ENCODE results near the gene SLC9A3.

Gene SLC9A3

DNA sequence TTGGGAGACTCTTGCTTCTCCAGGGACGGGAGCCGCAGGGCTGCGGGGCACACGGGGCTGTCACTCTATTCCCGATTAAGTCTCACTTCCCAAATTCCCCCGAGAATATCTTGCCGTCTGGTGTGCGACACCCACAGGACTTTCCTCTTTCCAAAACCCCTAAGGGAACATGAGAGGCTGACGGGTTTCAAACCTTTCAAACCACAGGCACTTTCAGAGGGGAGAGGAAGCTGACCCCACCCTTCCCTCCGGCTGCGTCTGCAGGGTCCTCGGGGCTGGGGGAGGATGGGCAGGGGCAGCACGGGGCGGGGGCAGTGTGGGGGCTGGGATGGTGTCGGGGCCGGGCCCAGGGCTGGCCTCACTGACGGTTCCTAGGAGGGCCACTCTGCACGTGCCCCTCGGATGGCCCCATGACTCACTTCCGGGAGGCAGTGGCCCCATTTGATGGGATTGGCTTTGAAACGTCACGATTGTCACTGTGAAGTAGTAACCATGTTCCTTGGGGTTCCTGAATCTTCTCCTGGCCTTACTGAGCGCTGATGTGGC, 38.2 kb downstream of the SLC9A3 start:
- TF ChIP-seq CTCF (IDR thresholded peaks at IDR 0.05; ENCODE audit: extremely low read depth, insufficient read depth, missing control alignments), result no peak
- in situ Hi-C loops (cut with MboI; ENCODE audit: low pct_unique_long_range_greater_than_20kb, low sequenced_read_pairs, unreplicated experiment), result no loop called here
- no peak for DNase-seq (ENCODE audit: low spot score)

- in situ Hi-C loops (cut with MboI; ENCODE audit: low pct_unique_long_range_greater_than_20kb, low sequenced_read_pairs, unreplicated experiment), result no loop called here
- no peak for DNase-seq (ENCODE audit: low spot score)
- no peak for TF ChIP-seq CTCF (IDR thresholded peaks at IDR 0.05; ENCODE audit: extremely low read depth, insufficient read depth, missing control alignments)
These were observed 38.9 kb downstream of the SLC9A3 start for GRCh38 chr5:485113-485945.

DNA sequence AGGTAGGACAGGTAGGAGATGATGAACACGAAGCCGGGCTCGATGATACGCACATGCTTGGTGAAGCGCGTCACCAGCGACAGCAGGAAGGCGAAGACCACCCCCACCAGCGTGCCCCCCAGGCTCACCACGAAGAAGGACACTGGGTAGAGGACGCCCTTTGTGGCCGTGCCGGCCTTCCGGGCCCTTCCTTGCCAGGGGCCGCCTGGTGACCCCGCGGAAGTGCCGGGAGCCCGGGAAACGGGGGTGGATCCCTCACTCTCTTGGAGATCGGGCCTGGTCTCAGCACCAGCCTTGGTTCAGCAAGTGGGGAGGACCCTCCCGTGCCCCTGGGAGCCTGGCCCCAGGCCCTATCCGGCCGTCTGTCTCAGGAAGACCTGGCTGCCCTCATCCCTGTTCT, 39.7 kb downstream of the SLC9A3 start:
- DNase-seq (ENCODE audit: low spot score), result no peak
- TF ChIP-seq CTCF (IDR thresholded peaks at IDR 0.05; ENCODE audit: extremely low read depth, insufficient read depth, missing control alignments), result no peak
- in situ Hi-C loops (cut with MboI; ENCODE audit: low pct_unique_long_range_greater_than_20kb, low sequenced_read_pairs, unreplicated experiment), result no loop called here

DNA sequence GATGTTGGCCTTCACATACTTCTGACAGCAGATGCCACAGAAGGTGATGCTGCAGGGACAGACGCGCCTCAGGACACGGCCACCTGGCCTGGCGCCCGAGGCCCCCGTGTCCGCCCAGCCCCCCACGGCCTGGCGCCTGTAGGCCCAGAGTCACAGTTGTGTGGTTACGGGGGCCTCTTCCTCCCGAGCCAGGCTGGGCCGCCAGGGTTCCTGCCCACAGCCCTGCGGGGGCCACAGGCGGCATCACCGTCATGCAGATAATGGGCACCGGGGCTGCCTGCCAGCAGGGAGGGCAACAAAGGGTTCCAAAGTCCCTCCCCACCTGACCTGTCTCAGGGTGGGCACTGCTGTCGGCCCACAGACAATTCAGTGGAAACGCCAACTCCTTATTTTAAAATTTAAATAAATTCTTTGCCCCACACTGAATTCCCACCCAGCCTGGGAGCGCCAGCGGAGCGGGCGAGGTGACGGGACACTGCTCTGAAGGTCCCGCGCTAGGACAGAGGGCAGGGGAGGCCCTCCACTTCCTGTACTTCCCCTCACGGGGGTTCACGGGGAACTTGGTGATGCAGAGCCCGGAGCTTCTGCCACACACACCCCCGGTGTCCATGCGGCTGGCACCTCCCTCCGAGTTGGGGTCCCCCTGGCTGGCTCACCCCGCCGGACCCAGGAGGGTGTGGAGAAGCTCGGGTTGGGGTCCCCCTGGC, 40.7 kb downstream of the SLC9A3 start:
- no peak for TF ChIP-seq CTCF (IDR thresholded peaks at IDR 0.05; ENCODE audit: extremely low read depth, insufficient read depth, missing control alignments)
- no peak for DNase-seq (ENCODE audit: low spot score)
- in situ Hi-C loops (cut with MboI; ENCODE audit: low pct_unique_long_range_greater_than_20kb, low sequenced_read_pairs, unreplicated experiment), result no loop called here

GRCh38 chr5:483011-483410, 41.2 kb downstream of the SLC9A3 start:
- in situ Hi-C loops (cut with MboI; ENCODE audit: low pct_unique_long_range_greater_than_20kb, low sequenced_read_pairs, unreplicated experiment), result no loop called here
- TF ChIP-seq CTCF (IDR thresholded peaks at IDR 0.05; ENCODE audit: extremely low read depth, insufficient read depth, missing control alignments), result no peak
- no peak for DNase-seq (ENCODE audit: low spot score)

GRCh38 chr5:482506-482905, 41.7 kb downstream of the SLC9A3 start:
- no peak for DNase-seq (ENCODE audit: low spot score)
- in situ Hi-C loops (cut with MboI; ENCODE audit: low pct_unique_long_range_greater_than_20kb, low sequenced_read_pairs, unreplicated experiment), result no loop called here
- TF ChIP-seq CTCF (IDR thresholded peaks at IDR 0.05; ENCODE audit: extremely low read depth, insufficient read depth, missing control alignments), result no peak

Data from GM13977 (cell line).